Measurements from ENCODE around the gene ZNF777. TPM values are rescaled to one million over a fixed set of nuclear protein-coding genes. Genes with fewer than 3 reads are reported as not detected.

ZNF777 gene
- total RNA-seq, 1 experiment from 2014 or later = 12.0 TPM

DNA sequence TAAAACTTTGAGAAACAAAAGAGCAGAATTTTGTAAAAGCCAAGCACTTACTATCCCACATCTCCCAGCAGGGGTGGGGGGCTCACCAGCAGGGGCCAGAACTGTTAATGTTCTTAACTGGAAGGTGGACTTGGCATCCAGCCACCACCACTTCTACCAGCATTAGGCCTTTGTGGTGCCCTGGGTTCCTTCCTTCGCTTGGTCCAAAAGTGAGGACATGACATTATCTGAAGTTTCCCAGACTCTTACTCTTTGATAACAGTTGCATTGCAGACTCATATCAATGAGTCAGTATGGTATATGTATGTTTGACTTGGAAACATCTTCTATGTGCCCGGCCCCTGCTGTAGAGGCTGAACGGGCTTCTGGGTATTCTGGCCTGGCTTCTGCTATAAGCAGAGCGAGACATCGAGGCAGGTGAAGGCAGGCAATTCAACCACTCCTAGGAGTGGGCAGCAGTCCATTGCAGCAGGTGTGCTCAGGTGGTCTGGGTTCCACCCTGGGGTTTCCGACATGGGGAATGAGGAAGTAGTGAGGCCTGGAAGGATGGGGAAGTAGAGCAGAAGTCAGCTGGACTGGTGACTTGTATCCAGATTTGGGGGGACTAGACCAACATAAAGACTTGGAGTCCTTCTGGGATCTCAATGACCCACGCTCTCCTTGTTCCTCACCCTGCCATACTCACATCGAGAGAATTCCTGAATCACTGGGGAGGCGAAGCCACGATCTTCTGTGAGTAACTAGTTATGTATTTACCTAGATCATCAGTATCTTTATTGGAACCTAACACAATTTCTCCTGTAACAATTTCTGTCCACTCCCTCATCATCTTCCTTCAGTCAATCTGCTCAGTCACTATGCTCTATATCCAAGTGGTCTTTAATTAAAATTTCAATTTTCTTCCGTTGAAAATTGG is 4.1 kb downstream of the ZNF777 start:
- Mint-ChIP-seq H3K4me3 (no peak overlapping the region), H3K36me3 (peaks cover 11% of the 10 kb centered on the region), H3K4me1 (peaks cover 17% of the 10 kb centered on the region), H3K27ac (no peak overlapping the region), H3K27me3 (ENCODE audit: low read depth) (peaks cover 24% of the 10 kb centered on the region), H3K9me3 (no peaks in the 10 kb centered on the region)
- ChIA-PET POLR2A (no interaction called here), CTCF (no interaction called here)
- ATAC-seq (no peak), DNase-seq (ENCODE audit: low spot score) (no peak)
- no peak for TF ChIP-seq EMX1 (CRISPR knock-in tag; IDR thresholded peaks at IDR 0.05)
- no peak for TF ChIP-seq ELF4 (CRISPR knock-in tag; IDR thresholded peaks at IDR 0.05; ENCODE audit: low read depth)
- TF ChIP-seq MYBL2 (CRISPR knock-in tag; IDR thresholded peaks at IDR 0.05) = no peak
- no peak for TF ChIP-seq GABPB1 (CRISPR knock-in tag; IDR thresholded peaks at IDR 0.05)
- TF ChIP-seq NR2C2 (CRISPR knock-in tag; IDR thresholded peaks at IDR 0.05) = no peak
- no peak for TF ChIP-seq SMAD3 (CRISPR knock-in tag; IDR thresholded peaks at IDR 0.05; ENCODE audit: borderline replicate concordance)
- TF ChIP-seq KAT7 (CRISPR knock-in tag; IDR thresholded peaks at IDR 0.05; ENCODE audit: borderline replicate concordance) = no peak
- TF ChIP-seq ZNF416 (CRISPR knock-in tag; IDR thresholded peaks at IDR 0.05) = no peak
- no peak for TF ChIP-seq FOXJ3 (CRISPR knock-in tag; IDR thresholded peaks at IDR 0.05; ENCODE audit: borderline replicate concordance)
- TF ChIP-seq, protein P1, sequence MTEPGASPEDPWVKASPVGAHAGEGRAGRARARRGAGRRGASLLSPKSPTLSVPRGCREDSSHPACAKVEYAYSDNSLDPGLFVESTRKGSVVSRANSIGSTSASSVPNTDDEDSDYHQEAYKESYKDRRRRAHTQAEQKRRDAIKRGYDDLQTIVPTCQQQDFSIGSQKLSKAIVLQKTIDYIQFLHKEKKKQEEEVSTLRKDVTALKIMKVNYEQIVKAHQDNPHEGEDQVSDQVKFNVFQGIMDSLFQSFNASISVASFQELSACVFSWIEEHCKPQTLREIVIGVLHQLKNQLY (CRISPR knock-in tag; IDR thresholded peaks at IDR 0.05) = no peak

DNA sequence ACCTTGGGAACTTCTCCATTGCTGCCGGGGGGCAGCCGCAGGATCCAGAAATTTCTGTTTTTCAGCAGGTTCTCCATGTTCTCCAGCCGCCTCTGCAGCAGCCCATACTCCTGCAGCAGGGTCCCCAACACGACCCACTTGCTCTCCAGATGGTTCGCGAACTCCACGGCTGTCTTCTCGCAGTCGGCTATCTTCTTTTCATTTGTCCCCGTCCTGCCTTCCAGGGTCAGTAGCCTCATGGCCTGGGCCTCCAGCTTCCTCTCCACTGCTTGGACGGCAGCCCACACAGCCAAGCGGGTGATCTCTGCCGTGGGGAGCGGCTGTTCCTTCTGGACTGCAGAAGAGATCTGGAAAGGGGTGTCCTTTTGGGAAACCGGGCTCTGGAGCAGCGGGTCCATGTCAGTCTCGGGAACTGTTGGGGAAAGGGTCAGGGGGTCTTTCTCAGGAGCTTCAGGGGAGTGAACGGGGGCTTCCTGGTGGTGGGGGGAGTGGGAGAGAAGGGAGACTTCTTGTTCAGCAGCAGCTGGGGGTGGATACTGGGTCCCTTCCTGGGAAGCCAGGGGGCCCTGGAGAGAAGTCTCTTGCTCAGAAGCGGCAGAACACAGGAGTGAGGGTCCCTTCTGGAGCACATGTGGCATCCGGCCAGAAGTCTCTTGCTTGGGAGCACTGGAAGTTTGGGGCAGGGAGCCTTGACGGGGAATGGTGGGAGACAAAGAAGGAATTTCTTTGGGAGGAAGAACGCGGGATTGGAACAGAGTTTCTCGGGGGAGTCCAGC is 5.5 kb downstream of the ZNF777 start:
- Mint-ChIP-seq H3K4me1 (peaks cover 11% of the 10 kb centered on the region), H3K9me3 (no peaks in the 10 kb centered on the region), H3K27me3 (ENCODE audit: low read depth) (peaks cover 13% of the 10 kb centered on the region), H3K4me3 (no peak overlapping the region), H3K36me3 (peaks cover 19% of the 10 kb centered on the region), H3K27ac (no peak overlapping the region)
- TF ChIP-seq, protein P2, sequence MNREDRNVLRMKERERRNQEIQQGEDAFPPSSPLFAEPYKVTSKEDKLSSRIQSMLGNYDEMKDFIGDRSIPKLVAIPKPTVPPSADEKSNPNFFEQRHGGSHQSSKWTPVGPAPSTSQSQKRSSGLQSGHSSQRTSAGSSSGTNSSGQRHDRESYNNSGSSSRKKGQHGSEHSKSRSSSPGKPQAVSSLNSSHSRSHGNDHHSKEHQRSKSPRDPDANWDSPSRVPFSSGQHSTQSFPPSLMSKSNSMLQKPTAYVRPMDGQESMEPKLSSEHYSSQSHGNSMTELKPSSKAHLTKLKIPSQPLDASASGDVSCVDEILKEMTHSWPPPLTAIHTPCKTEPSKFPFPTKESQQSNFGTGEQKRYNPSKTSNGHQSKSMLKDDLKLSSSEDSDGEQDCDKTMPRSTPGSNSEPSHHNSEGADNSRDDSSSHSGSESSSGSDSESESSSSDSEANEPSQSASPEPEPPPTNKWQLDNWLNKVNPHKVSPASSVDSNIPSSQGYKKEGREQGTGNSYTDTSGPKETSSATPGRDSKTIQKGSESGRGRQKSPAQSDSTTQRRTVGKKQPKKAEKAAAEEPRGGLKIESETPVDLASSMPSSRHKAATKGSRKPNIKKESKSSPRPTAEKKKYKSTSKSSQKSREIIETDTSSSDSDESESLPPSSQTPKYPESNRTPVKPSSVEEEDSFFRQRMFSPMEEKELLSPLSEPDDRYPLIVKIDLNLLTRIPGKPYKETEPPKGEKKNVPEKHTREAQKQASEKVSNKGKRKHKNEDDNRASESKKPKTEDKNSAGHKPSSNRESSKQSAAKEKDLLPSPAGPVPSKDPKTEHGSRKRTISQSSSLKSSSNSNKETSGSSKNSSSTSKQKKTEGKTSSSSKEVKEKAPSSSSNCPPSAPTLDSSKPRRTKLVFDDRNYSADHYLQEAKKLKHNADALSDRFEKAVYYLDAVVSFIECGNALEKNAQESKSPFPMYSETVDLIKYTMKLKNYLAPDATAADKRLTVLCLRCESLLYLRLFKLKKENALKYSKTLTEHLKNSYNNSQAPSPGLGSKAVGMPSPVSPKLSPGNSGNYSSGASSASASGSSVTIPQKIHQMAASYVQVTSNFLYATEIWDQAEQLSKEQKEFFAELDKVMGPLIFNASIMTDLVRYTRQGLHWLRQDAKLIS (CRISPR knock-in tag; IDR thresholded peaks at IDR 0.05; ENCODE audit: borderline replicate concordance) = no peak
- TF ChIP-seq ETV6 (CRISPR knock-in tag; IDR thresholded peaks at IDR 0.05) = no peak
- TF ChIP-seq CREB1 (CRISPR knock-in tag; IDR thresholded peaks at IDR 0.05) = no peak
- CTCF ChIA-PET = no interaction called here
- POLR2A ChIA-PET = no interaction called here
- ATAC-seq (no peak), DNase-seq (ENCODE audit: low spot score) (no peak)

DNA sequence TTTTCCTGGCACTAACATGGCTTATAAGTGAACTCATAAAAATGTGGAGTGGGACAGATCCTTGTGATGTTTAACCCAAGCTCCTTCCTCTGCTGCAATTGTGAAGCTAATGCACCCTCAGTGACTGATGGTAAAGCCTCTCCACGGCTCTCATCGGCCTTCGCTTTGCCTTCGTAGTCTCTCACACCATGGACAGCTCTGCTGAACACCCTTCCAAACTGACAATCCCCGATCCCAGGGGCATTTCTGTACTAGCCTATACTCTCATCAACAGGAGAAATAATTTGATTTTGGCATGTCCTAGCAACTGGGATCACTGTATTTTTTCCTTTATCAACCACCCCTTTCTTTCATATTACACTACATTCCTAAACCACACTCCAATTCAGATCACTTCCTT is 6.1 kb downstream of the ZNF777 start:
- H3K36me3 Mint-ChIP-seq = peaks cover 25% of the 10 kb centered on the region
- no peak for ATAC-seq
- no peak overlapping the region for H3K27ac Mint-ChIP-seq
- no peak for DNase-seq (ENCODE audit: low spot score)
- ChIA-PET CTCF (no interaction called here), POLR2A (no interaction called here)
- peaks cover 13% of the 10 kb centered on the region for H3K27me3 Mint-ChIP-seq (ENCODE audit: low read depth)
- H3K9me3 Mint-ChIP-seq = no peaks in the 10 kb centered on the region
- H3K4me3 Mint-ChIP-seq = no peak overlapping the region
- H3K4me1 Mint-ChIP-seq = peaks cover 11% of the 10 kb centered on the region
- TF ChIP-seq, protein P3, sequence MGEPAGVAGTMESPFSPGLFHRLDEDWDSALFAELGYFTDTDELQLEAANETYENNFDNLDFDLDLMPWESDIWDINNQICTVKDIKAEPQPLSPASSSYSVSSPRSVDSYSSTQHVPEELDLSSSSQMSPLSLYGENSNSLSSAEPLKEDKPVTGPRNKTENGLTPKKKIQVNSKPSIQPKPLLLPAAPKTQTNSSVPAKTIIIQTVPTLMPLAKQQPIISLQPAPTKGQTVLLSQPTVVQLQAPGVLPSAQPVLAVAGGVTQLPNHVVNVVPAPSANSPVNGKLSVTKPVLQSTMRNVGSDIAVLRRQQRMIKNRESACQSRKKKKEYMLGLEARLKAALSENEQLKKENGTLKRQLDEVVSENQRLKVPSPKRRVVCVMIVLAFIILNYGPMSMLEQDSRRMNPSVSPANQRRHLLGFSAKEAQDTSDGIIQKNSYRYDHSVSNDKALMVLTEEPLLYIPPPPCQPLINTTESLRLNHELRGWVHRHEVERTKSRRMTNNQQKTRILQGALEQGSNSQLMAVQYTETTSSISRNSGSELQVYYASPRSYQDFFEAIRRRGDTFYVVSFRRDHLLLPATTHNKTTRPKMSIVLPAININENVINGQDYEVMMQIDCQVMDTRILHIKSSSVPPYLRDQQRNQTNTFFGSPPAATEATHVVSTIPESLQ (CRISPR knock-in tag; IDR thresholded peaks at IDR 0.05) = no peak
- no peak for TF ChIP-seq FOXK1 (CRISPR knock-in tag; IDR thresholded peaks at IDR 0.05)
- TF ChIP-seq CREM (CRISPR knock-in tag; IDR thresholded peaks at IDR 0.05) = no peak
- no peak for TF ChIP-seq ZNF317 (CRISPR knock-in tag; IDR thresholded peaks at IDR 0.05; ENCODE audit: borderline replicate concordance, low read depth)
- TF ChIP-seq, protein P4, sequence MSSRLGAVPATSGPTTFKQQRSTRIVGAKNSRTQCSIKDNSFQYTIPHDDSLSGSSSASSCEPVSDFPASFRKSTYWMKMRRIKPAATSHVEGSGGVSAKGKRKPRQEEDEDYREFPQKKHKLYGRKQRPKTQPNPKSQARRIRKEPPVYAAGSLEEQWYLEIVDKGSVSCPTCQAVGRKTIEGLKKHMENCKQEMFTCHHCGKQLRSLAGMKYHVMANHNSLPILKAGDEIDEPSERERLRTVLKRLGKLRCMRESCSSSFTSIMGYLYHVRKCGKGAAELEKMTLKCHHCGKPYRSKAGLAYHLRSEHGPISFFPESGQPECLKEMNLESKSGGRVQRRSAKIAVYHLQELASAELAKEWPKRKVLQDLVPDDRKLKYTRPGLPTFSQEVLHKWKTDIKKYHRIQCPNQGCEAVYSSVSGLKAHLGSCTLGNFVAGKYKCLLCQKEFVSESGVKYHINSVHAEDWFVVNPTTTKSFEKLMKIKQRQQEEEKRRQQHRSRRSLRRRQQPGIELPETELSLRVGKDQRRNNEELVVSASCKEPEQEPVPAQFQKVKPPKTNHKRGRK (CRISPR knock-in tag; IDR thresholded peaks at IDR 0.05; ENCODE audit: borderline replicate concordance) = no peak
- no peak for TF ChIP-seq FOXP1 (CRISPR knock-in tag; IDR thresholded peaks at IDR 0.05; ENCODE audit: borderline replicate concordance)
- TF ChIP-seq, protein P5, sequence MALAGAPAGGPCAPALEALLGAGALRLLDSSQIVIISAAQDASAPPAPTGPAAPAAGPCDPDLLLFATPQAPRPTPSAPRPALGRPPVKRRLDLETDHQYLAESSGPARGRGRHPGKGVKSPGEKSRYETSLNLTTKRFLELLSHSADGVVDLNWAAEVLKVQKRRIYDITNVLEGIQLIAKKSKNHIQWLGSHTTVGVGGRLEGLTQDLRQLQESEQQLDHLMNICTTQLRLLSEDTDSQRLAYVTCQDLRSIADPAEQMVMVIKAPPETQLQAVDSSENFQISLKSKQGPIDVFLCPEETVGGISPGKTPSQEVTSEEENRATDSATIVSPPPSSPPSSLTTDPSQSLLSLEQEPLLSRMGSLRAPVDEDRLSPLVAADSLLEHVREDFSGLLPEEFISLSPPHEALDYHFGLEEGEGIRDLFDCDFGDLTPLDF (CRISPR knock-in tag; IDR thresholded peaks at IDR 0.05) = no peak
- no peak for TF ChIP-seq PRRX2 (CRISPR knock-in tag; IDR thresholded peaks at IDR 0.05)
- no peak for TF ChIP-seq SOX15 (CRISPR knock-in tag; IDR thresholded peaks at IDR 0.05)
- no peak for TF ChIP-seq CREB1 (CRISPR knock-in tag; IDR thresholded peaks at IDR 0.05)

All from WTC11 (cell line).